GM19452 (cell line): ENCODE results near the gene RHOXF2B.
"Not testable (repeated sequence)": the region's sequence is repeated elsewhere in the genome, so short reads cannot be mapped to it uniquely, and the experiment has no call there.

ENCODE experiments used
- ATAC-seq: cut with Tn5 transposase; IDR thresholded peaks from one replicate; pipeline ENCODE4 v1.9.1; 2021; ENCODE audit not compliant: unreplicated experiment

Gene RHOXF2B

DNA sequence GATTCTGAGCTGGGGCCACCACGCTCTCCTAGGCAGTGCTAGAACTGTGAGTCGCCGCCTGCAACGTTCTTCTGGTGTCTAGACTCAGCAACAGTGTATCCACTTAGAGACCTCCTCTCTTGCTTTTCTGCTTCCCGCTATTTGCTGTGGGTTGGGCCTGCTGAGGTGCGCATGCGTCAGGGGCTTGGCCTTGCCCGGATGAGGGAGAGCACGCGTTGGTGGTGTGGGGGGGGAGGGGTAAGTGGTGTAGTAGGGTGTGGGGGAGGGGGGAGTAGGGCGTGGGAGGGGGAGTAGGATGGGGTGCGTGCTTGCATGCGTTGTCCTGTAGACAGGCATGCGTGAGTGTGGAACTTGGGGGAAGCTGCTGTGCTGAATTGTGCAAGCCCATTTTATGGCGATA, at the start of gene RHOXF2B:
Gene RHOXF2B (minus strand): TSS at position 101 of the 400 bp plus-strand sequence. CDS start 138 bp downstream, outside the sequence.
- not testable (repeated sequence) for ATAC-seq

DNA sequence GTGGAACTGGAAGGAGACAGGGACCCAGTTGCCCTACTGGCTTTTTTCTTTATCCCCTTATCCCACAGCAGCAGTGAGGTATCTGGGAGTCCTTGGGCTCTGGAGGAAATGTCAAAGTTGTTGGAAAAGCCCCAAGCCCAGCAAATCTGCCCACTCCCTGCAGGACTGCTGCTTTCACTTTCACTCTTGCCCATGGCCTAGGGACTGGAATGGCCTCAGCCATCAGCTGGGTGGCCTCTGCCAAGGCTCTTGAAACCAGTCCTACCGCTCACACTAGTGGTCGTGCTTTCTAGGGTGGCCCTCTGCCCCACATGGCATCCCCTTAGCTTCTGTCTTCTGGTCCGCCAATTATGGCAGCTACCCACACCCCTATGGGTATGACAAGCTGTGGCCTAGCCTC, 48.0 kb upstream of the RHOXF2B start:
- ATAC-seq = no peak

DNA sequence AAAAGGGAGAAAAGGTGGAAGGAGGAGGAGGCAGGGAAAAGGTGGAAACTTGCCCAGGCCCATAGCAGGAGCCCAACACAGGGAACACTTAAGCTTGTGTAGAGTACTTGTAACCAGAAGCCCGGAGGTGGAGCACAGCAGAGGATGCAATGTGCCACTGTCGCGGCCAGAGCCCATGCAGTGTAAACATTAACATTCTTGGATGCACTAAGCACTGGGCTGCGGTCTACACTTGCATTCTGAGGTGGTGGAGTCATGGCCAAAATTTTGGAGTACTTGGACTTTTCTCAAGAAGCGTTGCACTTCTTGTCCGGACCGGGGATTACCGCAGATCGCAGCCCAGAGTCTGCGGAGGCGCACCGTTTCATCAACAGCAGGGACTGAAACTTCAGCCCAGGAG, 42.7 kb upstream of the RHOXF2B start:
- no peak for ATAC-seq

DNA sequence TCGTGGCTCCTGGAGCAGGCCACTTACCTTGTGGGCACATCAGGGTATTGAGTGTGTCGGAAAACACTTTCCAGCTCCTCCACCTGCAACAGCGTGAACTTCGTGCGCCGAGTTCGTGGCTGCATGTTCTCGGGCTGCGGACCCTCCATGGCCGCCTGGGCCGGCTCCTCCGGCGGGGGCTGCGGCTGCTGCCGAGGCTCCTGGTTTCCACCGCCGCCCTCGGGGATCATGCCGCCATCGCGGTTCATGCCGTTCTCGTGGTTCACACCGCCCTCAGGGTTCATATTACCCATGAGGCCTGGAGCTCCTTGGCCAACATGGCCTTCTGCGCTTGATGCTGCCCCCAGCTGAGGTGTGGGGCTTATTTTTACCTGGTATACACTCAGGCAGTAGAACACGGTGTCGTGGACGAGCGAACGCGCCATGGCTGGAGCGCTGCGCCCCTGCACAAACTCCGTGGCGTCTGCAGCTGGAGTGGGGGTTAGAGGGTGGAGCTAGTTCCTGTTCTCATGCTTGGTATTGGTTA, 38.0 kb upstream of the RHOXF2B start, which contains the start of gene RHOXF1:
Gene RHOXF1 (minus strand): TSS at position 476 of the 526 bp plus-strand sequence. CDS start 51 bp downstream, at position 425.
- no peak for ATAC-seq

DNA sequence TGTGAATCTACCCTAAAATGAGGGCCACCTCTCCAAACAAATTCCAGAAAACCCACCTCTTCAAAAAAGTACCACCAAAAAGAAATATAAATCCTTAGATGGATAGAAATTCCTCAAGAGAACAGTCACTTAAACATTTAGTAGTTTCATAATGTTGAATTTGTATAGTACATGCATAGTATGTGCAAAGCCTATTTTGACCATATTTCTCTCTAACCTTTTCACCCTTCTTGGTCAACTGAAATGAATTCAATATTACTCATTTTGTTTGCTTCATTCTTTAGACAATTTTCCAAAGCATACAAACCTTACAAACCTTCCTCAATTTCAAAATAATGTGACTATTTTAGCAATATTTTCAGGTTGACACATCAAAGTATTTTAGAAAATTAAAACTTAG, 34.1 kb upstream of the RHOXF2B start:
- no peak for ATAC-seq

DNA sequence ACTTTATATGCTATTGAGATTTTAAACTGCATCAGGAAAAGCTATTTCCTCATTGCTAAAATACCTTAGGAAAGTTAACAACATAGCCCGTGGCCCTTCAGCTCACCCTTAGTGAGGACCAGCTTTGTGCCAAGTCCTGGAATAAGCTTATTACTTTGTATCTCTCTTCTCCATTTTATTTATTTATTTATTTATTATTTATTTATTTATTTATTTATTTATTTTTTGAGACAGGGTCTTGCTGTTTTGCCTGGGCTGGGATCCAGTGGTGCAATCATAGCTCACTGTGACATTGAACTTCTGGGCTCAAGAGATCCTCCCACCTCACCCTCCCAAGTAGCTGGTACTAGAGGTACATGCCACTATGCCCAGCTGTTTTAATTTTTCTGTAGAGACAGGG, 31.9 kb upstream of the RHOXF2B start:
- no peak for ATAC-seq

DNA sequence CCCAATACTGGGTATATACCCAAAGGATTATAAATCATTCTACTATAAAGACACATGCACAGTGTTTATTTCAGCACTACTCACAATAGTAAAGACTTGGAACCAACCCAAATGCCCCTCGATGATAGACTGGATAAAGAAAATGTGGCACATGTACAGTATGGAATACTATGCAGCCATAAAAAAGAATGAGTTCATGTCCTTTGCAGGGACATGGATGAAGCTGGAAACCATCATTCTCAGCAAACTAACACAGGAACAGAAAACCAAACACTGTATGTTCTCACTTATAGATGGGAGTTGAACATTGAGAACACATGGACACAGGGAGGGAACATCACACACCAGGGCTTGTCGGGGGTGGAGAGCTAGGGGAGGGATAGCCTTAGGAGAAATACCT, 27.2 kb upstream of the RHOXF2B start:
- not testable (repeated sequence) for ATAC-seq

DNA sequence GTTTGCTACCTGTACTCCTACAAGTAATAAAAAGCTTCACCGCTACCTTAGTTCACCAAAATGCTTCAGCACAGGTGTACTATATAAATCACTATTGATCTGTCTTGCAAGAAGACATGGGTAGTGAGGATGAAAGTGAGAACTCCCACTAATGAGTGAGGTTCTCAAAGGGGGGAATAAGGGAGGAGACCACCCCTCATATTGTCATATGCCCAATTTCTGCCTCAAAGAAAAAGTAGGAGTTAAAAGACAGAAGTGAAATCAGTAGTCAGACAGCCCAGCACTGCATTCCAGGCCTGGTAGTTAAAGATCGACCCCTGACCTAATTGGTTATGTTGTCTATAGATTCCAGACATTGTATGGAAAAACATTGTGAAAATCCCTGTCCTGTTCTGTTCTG, 23.6 kb upstream of the RHOXF2B start:
- ATAC-seq = not testable (repeated sequence)

DNA sequence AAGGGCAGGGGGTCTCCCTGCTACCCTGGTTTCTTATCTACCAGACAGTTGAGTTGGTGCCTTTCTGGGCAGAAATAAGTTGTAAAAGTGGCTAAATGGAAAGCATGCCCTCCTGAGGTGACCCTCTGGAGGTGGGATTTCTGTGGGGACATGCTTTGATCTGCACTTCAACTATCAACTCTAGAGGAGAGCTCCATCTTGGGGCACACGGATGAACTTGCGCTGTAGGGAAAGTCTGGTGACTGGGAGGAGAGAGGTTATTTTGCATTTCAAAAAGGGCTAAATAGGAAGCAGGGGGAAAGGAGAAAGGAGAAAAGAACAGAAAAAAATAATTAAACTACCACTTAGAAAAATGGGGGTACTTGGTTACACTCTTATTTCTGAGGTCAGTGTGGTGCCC, 12.7 kb upstream of the RHOXF2B start:
- no peak for ATAC-seq

DNA sequence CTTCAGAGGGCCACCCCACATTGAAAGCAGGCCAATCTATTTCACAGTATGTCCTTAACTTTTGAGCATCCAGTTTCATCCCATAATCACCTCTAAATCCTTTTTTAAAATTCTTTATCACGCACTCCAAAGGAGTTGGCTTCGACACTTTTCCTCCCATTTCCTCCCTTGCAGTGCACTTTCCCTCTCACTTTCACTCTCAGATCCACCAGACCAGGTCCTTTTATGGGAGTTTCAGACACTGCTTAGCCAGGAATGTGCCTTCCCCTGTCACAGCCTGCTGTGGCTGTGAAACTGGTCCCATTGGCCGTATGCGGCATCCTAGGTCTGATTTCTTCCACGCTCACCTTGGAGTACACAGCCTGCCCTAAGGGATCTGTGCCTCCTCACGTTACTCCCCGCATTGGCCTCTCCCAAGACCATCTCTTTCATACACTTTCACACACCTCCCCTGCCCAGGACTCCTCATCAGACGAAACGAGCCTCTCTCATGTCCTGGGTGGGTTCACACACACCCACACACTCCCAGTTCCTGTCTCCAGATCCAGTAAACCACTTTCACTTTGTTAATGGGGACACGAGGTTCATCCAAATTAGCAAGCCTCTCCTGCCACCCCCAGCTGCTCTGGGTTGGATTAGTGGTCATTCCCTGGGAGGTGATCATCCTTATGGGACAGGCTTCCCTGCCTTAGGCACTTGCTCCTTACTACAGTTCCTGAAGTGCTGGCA, 10.0 kb upstream of the RHOXF2B start:
- no peak for ATAC-seq

DNA sequence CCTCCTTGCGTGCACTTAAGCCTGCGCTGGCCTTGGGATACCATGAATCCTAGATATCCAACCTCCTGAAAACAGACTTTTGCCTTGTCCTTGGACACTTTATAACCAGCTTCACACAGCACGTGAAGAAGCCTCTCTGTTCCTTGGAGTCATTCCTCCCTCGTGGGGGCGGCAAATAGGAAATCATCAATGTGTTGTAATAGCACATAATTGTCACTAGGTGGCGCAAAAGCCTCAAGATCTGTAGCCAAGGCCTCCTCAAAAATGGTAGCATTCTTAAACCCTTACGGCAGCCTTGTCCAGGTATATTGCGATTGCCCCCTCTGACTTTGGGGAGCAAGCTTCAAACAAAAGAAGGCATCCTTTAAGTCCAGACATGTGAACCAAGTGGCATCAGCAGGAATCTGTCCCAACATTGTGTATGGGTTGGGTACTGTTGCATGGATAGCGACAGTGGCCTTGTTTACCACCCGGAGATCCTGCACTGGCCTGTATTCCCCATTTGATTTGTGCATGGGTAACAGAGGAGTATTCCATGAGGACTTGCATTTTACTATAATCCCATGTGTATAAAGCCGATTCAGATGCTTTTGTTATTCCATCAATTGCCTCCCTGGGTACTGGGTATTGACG, 8.2 kb upstream of the RHOXF2B start:
- ATAC-seq = not testable (repeated sequence)

DNA sequence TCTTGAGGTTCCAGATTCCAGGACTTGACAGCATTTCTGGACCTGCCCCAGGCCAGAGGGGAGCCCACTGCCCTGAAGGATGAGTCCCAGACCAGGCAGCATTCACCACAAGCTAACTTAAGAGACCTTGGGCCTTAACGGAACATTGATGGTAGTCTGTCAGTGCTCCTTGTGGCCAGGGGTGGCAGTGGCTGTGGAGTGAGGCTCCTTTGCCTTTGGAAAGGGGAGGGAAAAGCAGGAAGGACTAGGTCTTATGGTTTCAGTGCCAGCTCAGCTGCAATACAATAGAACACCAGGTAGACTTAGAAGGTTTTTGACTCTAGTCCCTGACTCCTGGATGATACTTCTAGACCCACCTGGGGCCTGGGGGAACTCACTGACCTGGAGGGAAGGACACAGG, 11.3 kb downstream of the RHOXF2B start:
- not testable (repeated sequence) for ATAC-seq

DNA sequence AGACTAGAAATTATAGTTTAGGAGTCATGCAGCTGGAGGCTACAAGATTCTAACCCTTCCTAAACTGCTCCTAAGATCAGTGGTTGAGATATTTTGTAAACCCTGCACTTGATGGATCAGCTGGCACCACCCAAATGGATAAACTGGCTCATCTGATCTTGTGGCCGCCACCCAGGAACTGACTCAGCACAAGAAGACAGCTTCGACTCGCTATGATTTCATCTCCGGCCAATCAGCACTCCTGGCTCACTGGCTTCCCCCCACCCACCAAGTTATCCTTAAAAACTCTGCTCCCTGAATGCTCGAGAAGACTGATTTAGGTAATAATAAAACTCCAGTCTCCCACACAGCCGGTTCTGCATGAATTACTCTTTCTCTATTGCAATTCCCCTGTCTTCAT, 34.8 kb downstream of the RHOXF2B start:
- ATAC-seq = not testable (repeated sequence)

DNA sequence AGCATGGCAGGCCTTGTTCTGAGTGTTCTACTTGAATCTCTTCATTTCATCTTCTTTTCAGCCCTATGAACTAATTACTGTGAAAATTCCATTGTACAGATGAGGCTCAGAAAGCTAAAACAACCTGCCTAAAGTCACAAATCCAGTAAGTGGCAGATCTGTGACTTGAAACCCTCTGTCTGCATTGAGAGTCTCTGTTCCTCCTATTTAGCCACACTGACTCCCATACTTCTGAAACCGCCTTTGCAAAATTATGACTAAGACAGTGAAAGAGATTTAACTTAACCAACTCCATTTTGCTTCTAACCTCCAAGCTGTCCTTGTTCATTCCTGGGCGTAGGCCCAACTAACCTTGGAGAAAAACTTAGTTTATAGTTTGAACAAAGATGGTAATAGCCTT, 35.2 kb downstream of the RHOXF2B start:
- ATAC-seq = not testable (repeated sequence)

DNA sequence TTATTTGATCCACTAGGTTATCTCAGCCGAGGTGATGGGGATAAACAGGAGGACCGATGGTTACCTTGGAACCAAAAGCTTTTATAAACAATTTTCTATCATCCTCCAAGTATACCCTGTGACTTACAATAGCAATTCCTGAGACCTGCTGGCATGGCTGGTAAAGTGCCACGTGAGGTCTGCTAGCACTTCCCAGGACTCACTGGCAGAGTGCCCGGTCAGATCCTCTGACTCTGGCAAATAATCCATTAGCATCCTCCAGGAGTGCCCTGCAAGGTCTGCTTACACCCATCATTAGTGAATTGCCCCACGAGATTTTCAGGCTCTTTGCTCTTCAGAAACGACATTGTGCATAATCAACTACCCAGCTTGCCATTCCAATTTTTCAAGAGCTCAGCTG, 37.3 kb downstream of the RHOXF2B start:
- ATAC-seq = not testable (repeated sequence)

DNA sequence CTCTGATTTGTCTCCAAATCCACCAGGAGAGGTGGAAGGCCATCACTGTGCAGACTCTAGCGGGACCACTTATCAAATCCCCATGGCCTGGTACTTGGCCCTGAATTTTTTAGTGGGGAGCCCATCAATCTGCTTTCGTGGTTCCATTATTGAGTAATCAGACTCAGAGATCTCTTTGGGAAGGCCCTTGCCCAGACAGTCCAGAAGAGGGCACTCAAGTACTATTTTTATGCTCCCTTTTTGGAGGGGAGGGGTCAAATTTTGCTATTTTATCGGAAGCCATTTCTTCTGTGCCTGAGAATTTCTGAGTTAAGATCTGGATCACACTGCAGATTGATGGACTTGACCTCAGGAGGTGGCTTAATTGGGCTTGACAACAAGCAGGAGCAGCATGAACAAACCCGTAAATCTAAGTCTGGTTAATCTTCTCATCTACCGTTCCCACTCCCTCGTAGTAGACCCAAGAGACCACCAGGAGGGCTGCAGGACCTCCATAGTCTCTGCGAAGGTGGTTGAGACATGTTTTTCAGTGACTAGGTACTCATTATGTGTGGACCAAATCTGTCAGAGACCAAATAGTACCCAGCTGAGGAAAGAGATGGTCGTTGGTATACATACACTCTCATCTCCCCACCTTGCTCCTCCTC, 38.3 kb downstream of the RHOXF2B start:
- ATAC-seq = not testable (repeated sequence)

DNA sequence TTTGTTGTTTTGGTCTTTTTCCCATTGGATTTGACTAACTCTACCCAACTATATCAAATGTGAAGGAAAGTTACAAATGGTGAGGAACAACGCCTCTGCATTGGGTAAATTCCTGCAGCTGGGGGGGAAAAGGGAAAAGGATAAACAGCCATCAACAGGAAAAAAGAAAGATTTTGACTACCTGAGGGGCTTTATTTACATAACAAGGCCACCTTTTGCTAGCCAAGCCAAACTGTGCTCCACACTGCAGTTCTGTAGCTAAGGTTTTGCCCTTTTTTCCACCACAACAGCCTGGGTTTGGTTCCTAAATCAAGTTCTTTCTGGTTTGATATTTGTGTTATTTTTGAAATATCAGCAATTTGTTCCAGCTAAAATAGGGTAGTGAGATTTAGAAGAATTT, 40.8 kb downstream of the RHOXF2B start:
- ATAC-seq = no peak

DNA sequence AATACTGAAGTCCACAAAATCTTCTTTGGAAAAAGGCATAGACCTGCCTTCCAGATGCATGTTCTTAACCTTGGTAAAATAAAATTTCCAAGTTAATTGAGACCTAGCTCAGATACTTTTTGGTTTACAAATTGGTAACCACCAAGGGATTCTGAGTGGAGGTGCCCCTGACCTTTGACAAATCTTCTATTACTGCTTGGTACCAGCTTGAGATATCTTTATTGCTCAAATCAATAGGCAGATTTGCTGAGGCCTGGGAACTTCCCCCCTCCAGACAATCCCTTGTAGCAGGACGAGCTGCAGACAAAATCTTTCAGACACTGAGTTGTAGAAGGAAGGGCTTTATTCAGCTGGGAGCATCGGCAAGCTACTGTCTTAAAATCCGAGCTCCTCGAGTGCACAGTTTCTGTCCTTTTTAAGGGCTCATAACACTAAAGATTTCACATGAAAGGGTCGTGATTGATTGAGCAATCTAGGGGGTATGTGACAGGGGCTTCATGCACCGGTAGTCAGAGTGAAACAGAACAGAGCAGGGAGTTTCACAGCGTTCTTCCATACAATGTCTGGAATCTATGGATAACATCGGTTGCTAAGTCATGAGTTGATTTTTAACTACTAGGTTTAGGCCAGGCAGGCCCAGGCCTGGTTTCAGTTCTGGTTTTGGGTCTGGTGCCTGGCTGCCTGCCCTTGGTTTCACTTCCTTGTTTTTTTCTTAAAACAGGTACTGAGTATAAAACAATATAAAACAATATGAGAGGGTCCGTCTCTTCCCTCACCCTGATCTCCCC, 41.8 kb downstream of the RHOXF2B start:
- ATAC-seq = peak; percentile 84

DNA sequence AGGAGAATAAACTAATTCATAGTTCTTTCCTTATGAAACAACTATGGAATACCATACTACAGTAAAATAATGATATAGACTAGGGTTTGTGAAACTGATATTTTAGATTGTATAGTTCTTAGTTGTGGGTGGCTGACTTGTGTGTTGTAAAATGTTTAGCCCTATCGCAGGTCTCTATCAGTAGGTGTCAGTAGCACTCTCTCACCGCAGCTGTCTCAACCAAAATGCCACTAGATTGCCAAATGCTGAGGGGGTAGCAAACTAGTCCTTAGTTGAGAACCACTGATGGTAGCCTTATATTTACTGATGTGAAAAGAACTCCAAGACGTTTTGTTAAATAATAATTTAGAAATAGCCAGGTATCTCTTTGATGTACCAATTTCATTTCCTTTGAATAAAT, 48.1 kb downstream of the RHOXF2B start:
- no peak for ATAC-seq

DNA sequence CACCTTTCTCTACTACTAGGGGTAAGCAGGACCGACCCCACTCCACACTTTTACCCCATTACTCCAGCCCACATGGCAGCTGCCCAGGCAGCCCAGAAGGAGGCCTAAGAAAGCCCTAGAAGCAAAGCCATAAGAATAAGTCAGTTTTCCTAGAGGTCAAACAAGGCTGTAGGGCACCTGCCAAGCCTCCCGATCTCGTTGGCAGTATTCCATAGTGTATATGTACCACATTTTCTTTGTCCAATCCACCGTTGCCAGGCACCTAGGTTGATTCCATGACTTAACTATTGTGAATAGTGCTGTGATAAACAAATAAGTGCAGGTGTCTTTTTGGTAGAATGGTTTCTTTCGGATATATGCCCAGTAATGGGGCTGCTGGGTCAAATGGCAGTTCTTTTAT, 54.2 kb downstream of the RHOXF2B start:
- ATAC-seq = no peak

DNA sequence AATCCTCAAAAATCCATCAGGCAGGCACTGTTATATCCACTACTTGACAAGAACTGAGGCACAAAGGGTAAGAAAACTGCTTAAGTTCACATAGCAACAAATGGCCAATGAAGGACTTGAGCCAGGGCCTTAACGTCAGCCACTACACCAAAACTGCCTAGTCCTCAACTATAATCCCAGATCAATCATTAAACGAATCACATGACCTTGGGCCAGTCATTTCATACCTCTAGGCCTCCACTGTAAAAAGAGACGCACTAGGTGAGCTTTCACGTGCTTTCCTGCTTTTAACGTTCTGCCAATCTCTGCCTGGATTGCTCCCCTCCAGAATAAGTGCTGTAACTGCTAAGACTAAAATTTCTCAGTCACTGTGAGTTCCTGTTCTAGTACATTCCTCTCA, 54.7 kb downstream of the RHOXF2B start:
- no peak for ATAC-seq
